Measurements from ENCODE around the gene OBSL1.

The OBSL1 gene

DNA sequence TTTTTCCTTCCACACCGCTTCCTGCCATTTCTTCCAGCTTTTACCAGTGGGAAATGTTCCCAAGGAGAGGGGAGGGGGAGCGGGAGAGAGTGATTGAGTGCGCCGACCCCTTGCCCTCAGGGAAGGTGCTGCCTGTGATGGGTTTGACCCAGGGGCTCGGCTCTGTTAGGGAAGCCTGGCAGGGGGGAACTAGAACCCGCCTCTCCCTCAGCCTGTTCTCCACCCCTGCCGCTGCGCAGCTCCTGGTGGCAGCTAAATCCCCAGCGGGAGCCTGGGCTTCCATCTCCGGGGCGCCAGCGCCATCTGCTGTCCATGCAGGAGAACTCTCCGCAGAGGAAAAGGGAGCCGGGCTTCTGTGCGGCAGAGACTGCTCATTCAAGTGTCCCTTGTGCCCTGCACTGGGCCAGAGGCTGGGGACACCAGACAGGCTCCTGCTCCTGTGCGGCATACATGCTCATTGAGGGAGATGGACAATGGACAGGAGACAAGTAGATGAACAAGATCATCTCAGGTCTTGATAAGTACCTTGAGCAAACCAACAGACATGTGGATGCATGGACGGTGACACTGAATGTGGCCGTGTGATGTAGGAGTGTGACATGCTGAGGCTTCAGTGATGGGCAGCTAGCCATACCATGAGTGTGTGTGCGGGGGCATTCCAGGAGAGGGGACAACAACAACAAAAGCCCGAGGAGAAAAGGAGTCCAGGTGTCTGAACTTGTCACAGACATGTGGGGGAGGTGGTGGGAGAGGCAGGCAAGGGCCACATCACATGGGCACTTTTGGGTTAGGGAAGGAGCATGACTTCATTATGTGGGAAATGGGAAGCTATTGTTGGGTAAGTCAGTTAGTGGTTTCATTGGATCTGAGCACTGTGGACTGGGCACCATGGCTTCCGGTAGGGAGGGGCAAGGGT is 41.0 kb downstream of the OBSL1 start:
- TF ChIP-seq, protein P1, sequence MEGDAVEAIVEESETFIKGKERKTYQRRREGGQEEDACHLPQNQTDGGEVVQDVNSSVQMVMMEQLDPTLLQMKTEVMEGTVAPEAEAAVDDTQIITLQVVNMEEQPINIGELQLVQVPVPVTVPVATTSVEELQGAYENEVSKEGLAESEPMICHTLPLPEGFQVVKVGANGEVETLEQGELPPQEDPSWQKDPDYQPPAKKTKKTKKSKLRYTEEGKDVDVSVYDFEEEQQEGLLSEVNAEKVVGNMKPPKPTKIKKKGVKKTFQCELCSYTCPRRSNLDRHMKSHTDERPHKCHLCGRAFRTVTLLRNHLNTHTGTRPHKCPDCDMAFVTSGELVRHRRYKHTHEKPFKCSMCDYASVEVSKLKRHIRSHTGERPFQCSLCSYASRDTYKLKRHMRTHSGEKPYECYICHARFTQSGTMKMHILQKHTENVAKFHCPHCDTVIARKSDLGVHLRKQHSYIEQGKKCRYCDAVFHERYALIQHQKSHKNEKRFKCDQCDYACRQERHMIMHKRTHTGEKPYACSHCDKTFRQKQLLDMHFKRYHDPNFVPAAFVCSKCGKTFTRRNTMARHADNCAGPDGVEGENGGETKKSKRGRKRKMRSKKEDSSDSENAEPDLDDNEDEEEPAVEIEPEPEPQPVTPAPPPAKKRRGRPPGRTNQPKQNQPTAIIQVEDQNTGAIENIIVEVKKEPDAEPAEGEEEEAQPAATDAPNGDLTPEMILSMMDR (IDR thresholded peaks at IDR 0.05; ENCODE audit: control extremely low read depth, extremely low read depth, low read depth, missing control alignments), result peak; percentile 88
- peak; percentile 91 for DNase-seq (ENCODE audit: extremely low spot score)
- CTCF ChIA-PET, result interaction anchor here (0.6 to 9.9 kb wide), 65 partner anchors 8 to 678 kb away, joined by 3 to 325 read pairs (median 4); partner anchors contain the start of genes ASIC4, CHPF, DNPEP and GMPPA
- POLR2A ChIA-PET, result interaction anchor here (1.6 kb wide), 1 partner anchor 32 kb away, joined by 3 read pairs; the partner anchor contains the start of gene GMPPA

DNA sequence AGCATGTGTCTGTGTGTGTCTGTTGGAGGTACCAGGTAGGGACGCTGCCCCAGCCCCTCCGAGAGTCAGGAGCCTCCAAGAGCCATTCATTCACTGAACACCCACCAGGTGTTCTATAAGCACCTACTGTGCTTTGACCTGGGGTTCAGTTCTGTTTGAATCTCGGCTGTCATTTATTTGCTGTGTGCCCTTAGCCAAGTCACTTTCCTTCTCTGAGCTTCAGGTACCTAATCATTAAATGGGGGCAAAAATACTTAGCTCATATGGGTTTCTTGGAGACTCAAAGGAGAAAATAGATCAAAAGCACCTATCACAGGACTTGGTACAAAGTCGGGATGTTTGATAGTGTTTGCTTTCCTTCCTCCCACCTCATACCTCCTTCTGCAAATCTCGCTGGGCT is 43.9 kb downstream of the OBSL1 start:
- TF ChIP-seq, protein P1 (IDR thresholded peaks at IDR 0.05; ENCODE audit: control extremely low read depth, extremely low read depth, low read depth, missing control alignments), result no peak
- DNase-seq (ENCODE audit: extremely low spot score), result no peak
- CTCF ChIA-PET, result interaction anchor here (1.4 to 9.9 kb wide), 11 partner anchors 9 to 125 kb away, joined by 3 to 325 read pairs (median 26); partner anchors contain the start of genes CHPF, GMPPA and TMEM198
- POLR2A ChIA-PET, result no interaction called here

DNA sequence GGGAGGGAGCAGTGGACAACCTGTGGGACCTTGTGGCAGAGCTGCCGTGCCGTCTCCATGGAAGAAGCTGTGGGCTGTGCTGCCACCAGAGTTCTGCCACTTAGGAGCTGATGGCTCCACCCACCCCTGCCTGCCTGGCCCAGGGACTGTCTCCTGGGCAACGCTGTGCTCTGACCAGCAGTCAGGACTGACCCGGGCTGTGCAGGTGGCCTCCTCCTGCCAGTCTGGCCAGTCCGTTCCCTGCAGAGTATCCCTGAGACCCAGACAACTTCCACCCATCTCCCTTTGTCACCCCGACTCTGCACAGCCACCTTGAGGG is 44.3 kb downstream of the OBSL1 start:
- POLR2A ChIA-PET, result no interaction called here
- no peak for DNase-seq (ENCODE audit: extremely low spot score)

DNA sequence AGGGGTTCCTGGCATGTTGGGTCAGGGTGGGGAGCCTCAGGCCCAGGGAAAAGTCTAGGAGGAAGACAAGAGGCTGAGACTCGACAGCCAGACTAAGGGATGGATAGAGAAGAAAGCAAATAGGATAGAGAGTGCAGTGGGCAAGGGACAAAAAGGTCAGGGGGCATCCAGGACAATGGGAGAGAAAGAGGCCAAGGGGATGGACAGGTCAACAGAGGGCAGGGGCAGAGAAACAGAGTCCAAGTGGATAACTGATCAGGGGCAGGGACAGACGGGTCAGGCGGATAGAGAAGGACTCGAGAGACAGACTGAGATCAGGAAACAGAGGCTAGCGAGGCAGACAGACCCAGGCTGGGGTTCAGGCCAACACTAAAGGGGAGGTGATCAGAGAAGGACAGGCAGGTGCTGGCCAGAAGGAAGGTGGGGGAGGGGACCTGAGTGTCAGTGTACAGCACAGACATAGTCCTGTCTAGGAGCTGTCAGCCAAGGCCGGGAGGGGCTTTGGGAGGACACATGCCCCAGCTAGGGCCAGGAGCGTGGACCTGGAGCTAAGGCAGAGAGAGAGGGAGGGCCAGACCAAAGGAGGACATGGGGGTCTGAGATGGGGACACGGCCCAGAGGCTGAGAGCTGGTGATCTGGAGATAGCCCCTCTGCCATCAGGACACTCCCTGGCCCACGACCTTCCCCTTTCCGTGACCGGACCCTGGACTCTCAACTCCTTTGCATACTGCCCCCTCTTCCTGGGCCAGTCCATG is 44.8 kb downstream of the OBSL1 start:
- POLR2A ChIA-PET, result no interaction called here
- CTCF ChIA-PET, result interaction anchor here (0.9 to 9.9 kb wide), 7 partner anchors 8 to 163 kb away, joined by 3 to 325 read pairs (median 14); partner anchors contain the start of genes CHPF, GMPPA and TMEM198

More for the DNA sequence above, 44.3 kb downstream of the OBSL1 start:
- CTCF ChIA-PET, result interaction anchor here (1.5 to 9.9 kb wide), 7 partner anchors 9 to 125 kb away, joined by 3 to 325 read pairs (median 77); partner anchors contain the start of genes CHPF, GMPPA and TMEM198
- TF ChIP-seq, protein P1 (IDR thresholded peaks at IDR 0.05; ENCODE audit: control extremely low read depth, extremely low read depth, low read depth, missing control alignments), result no peak

DNA sequence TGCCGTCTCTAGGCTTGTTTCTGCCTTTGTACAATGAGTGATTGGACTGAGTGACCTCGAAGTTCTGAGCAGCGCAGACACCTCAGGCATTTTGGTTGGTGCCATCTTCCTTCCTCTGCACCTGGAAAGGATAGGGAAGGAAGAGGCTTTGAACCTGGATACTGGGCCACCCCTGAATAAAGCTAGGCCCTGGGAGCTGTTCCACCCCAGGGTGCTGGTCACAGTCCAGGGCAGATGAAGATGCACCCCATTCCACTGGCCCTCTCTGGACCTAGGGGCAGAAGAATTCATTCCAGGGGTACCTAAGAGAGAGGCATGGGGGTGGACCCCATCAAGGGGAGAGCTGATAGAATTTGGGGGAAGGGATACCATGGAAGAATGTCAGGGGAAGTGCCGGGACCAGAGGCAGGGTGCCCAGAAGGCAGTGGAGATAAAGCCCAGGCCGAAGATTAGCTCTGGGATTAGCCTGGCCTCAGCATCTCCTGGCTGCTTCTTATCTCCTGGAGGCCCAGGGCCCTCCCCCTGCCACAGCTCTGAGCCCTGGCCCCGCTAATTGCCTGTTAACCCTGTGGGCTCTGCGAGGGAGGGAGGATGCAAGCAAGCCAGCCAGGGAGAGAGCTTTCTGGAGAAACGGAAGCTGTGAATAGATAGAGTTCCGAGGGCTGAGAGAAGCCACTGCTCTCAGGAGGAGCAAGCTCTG is 45.7 kb downstream of the OBSL1 start:
- ChIA-PET CTCF (interaction anchor here (0.9 to 9.9 kb wide), 10 partner anchors 7 to 164 kb away, joined by 3 to 325 read pairs (median 5); partner anchors contain the start of genes CHPF, DNPEP, GMPPA and TMEM198), POLR2A (no interaction called here)
- no peak for DNase-seq (ENCODE audit: extremely low spot score)
- TF ChIP-seq, protein P1 (IDR thresholded peaks at IDR 0.05; ENCODE audit: control extremely low read depth, extremely low read depth, low read depth, missing control alignments), result no peak

More for the DNA sequence above, 44.8 kb downstream of the OBSL1 start:
- TF ChIP-seq, protein P1 (IDR thresholded peaks at IDR 0.05; ENCODE audit: control extremely low read depth, extremely low read depth, low read depth, missing control alignments), result no peak
- DNase-seq (ENCODE audit: extremely low spot score), result no peak

Data from GM10248 (cell line).